Measurements from ENCODE around the gene EFCAB5. TPM values are rescaled to one million over a fixed set of nuclear protein-coding genes. Genes with fewer than 3 reads are reported as not detected.

The EFCAB5 gene
- total and polyA plus RNA-seq, 12 donors = 0.06 to 0.52 (median 0.15) TPM; not detected in 8

DNA sequence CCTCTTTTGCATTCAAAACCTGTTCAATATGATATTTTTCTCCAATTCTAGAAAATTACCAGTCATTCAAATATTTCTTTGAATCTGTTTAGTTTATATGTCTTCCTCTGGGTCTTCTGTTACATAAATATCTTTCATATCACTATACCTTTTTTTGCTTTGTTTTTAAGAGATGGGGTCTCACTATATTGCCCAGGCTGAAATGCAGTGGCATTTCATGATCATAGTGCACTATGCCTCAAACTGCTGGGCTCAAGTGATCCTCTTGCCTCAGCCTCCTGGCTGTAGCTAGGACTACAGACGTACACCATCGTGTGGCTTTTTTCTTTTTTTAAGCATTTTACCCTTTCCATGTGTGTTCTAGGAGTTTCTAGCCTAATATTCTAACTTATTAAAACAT lies 214.0 kb downstream of the EFCAB5 start:
- peaks cover 0 to 71% (median 10%) of the 10 kb centered on the region in 9 donors for H3K36me3 ChIP-seq
- intact Hi-C loops (cut with DNase I) = no loop called here
- DNase-seq = no peak
- 96 to 97% methylated on average over 2 of the region's 2 CpGs for WGBS, 2 donors
- TF ChIP-seq, protein P1, sequence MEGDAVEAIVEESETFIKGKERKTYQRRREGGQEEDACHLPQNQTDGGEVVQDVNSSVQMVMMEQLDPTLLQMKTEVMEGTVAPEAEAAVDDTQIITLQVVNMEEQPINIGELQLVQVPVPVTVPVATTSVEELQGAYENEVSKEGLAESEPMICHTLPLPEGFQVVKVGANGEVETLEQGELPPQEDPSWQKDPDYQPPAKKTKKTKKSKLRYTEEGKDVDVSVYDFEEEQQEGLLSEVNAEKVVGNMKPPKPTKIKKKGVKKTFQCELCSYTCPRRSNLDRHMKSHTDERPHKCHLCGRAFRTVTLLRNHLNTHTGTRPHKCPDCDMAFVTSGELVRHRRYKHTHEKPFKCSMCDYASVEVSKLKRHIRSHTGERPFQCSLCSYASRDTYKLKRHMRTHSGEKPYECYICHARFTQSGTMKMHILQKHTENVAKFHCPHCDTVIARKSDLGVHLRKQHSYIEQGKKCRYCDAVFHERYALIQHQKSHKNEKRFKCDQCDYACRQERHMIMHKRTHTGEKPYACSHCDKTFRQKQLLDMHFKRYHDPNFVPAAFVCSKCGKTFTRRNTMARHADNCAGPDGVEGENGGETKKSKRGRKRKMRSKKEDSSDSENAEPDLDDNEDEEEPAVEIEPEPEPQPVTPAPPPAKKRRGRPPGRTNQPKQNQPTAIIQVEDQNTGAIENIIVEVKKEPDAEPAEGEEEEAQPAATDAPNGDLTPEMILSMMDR (IDR thresholded peaks at IDR 0.05) = no peak
- no peak overlapping the region for H3K27ac ChIP-seq
- H3K27me3 ChIP-seq = no peaks in the 10 kb centered on the region
- H3K4me1 ChIP-seq = no peaks in the 10 kb centered on the region
- H3K4me3 ChIP-seq = no peak overlapping the region
- H3K9me3 ChIP-seq = peaks cover 0 to 24% (median 5%) of the 10 kb centered on the region in 11 donors
- ATAC-seq = no peak

Small RNA genes lying within 50 kb of the gene (microRNA-seq; reads per million reads assigned to microRNA genes)
- 0 reads per million in 2 donors for gene MIR423

Other genes with a start within 250 kb of the EFCAB5 start
- gene SSH2, start 11.4 kb upstream of the EFCAB5 start, total RNA-seq = 10 to 100 TPM; 28.3 to 42.9 (median 35.8) TPM
- gene SSH2, start 11.4 kb upstream of the EFCAB5 start, polyA plus RNA-seq = 10 to 100 TPM; 17.9 to 18.0 TPM
- 10 to 100 TPM; 22.2 to 39.1 (median 26.5) TPM for gene NSRP1, start 175.2 kb downstream of the EFCAB5 start, total RNA-seq
- gene NSRP1, start 175.2 kb downstream of the EFCAB5 start, polyA plus RNA-seq = 10 to 100 TPM; 19.5 to 47.5 TPM